ENCODE results near the gene EFNB2. TPM values are rescaled to one million over a fixed set of nuclear protein-coding genes. Genes with fewer than 3 reads are reported as not detected.

The EFNB2 gene
- total and polyA plus RNA-seq, 9 of the 15 experiments (the other 6 are each of a cell fraction or from before 2014, with no cell fraction given) = 0.01 to 0.29 (median 0.18) TPM

GRCh38 chr13:106443607-106444322 is 91.7 kb downstream of the EFNB2 start:
- in situ Hi-C loops (cut with MboI) = no loop called here
- no peak overlapping the region for H3K9ac ChIP-seq (ENCODE audit: insufficient read depth in 1 of 2, low read depth in 2 of 2, low read length in 2 of 2)
- BruUV-seq (replicated peaks) = no TSS peak
- no peak for ATAC-seq
- H3K79me2 ChIP-seq (ENCODE audit: control insufficient read depth, insufficient read depth, low read length) = no peaks in the 10 kb centered on the region
- intact Hi-C loops (cut with micrococcal nuclease) = no loop called here
- H3K27me3 ChIP-seq (ENCODE audit: control insufficient read depth in 2 of 2, insufficient read depth in 2 of 2, low read length in 2 of 2) = no peaks in the 10 kb centered on the region
- no peak for FAIRE-seq
- H4K20me1 ChIP-seq (replicated peaks; ENCODE audit: control insufficient read depth, insufficient read depth, low read length) = no peaks in the 10 kb centered on the region
- no peaks in the 10 kb centered on the region for H3K9me1 ChIP-seq (ENCODE audit: control insufficient read depth, insufficient read depth, low read length)
- H3K4me1 ChIP-seq (replicated peaks in 1 of 2; ENCODE audit: control insufficient read depth in 2 of 2, insufficient read depth in 2 of 2, low read length in 2 of 2) = no peaks in the 10 kb centered on the region
- ChIA-PET POLR2A (no interaction called here), CTCF (ENCODE audit: low intra/inter-chr PET ratio) (no interaction called here)
- H2AFZ ChIP-seq (ENCODE audit: low read depth, low read length) = no peak overlapping the region
- no peak overlapping the region for H3K27ac ChIP-seq (ENCODE audit: extremely low read depth, low read depth, low read length)
- H3K36me3 ChIP-seq (ENCODE audit: control insufficient read depth, insufficient read depth, low read length) = no peaks in the 10 kb centered on the region
- no peaks in the 10 kb centered on the region for H3K9me3 ChIP-seq (replicated peaks; ENCODE audit: control insufficient read depth, insufficient read depth, low read depth, low read length)
- under 1% methylated on average over 11 of the region's 11 CpGs for WGBS (ENCODE audit: insufficient coverage, low coverage, missing lambda C conversion rate)
- TF ChIP-seq ZC3H8 (IDR thresholded peaks at IDR 0.05) (no peak), ZNF3 (CRISPR knock-in tag; IDR thresholded peaks at IDR 0.05) (no peak), ZNF316 (IDR thresholded peaks at IDR 0.05) (no peak), JUNB (CRISPR knock-in tag; conservative IDR thresholded peaks at IDR 0.05) (no peak), THAP7 (CRISPR knock-in tag; IDR thresholded peaks at IDR 0.05) (no peak), TFAM (CRISPR knock-in tag; conservative IDR thresholded peaks at IDR 0.05) (no peak), HEY1 (CRISPR knock-in tag; IDR thresholded peaks at IDR 0.05; ENCODE audit: borderline replicate concordance) (no peak), CXXC5 (CRISPR knock-in tag; IDR thresholded peaks at IDR 0.05) (no peak), ZNF134 (CRISPR knock-in tag; conservative IDR thresholded peaks at IDR 0.05) (no peak), ZBTB33 (CRISPR knock-in tag; IDR thresholded peaks at IDR 0.05) (no peak), NBN (IDR thresholded peaks at IDR 0.05; ENCODE audit: low read depth) (no peak), ZBTB8A (IDR thresholded peaks at IDR 0.05; ENCODE audit: partially characterized antibody) (no peak)
- no peak overlapping the region for H3K4me3 ChIP-seq
- DNase-seq (ENCODE audit: extremely low read depth in 1 of 4, low spot score in 3 of 4) = no peak
- no peak overlapping the region for H3K4me2 ChIP-seq (ENCODE audit: insufficient read depth, low read length)

Data from K562 (cell line).